Type B pancreatic cell (in vitro differentiated cells): ENCODE data around the gene CBARP. TPM values are rescaled to one million over a fixed set of nuclear protein-coding genes. Genes with fewer than 3 reads are reported as not detected.

ENCODE experiments used
- DNase-seq: peaks from one replicate; pipeline ENCODE4 v3.0.0; 2021; ENCODE audit warnings: mixed read lengths; ENCODE audit not compliant: unreplicated experiment; ENCODE audit errors: extremely low spot score
- H3K27ac Mint-ChIP-seq: 2 replicates; pipeline ENCODE4 v1.8.0; 2021; ENCODE audit warnings: mild to moderate bottlenecking, mixed read lengths
- H3K27me3 Mint-ChIP-seq: 2 replicates; pipeline ENCODE4 v1.8.0; 2021; ENCODE audit warnings: mixed read lengths
- H3K36me3 Mint-ChIP-seq: 2 replicates; pipeline ENCODE4 v1.8.0; 2021; ENCODE audit warnings: mixed read lengths
- H3K4me1 Mint-ChIP-seq: one replicate; pipeline ENCODE4 v1.8.0; 2021; ENCODE audit warnings: mixed read lengths; ENCODE audit not compliant: unreplicated experiment
- H3K4me3 Mint-ChIP-seq: 2 replicates; pipeline ENCODE4 v1.8.0; 2021; ENCODE audit warnings: mild to moderate bottlenecking, mixed read lengths
- H3K9me3 Mint-ChIP-seq: 2 replicates; pipeline ENCODE4 v1.8.0; 2021; ENCODE audit warnings: mixed read lengths
- CTCF ChIP-seq: fragments of 200-600 bp; sonication (generic); conservative IDR thresholded peaks from 2 replicates; pipeline ENCODE4 v1.5.0; 2021; ENCODE audit warnings: antibody characterized with exemption, mild to moderate bottlenecking
- total RNA-seq: library from RNA; stranded (reverse); gene quantifications from 2 replicates; pipeline ENCODE4 v1.2.1, GENCODE V29; 2021; ENCODE audit warnings: low replicate concordance

CBARP gene
- total RNA-seq, 1 donor from 2014 or later, result 10.8 TPM

- Mint-ChIP-seq H3K4me3 (peak overlapping the region; percentile 85), H3K4me1 (peaks cover 16% of the 10 kb centered on the region), H3K27me3 (peaks cover 7% of the 10 kb centered on the region), H3K36me3 (no peaks in the 10 kb centered on the region), H3K27ac (peak overlapping the region; percentile 51), H3K9me3 (no peaks in the 10 kb centered on the region)
- no peak for DNase-seq
- no peak for TF ChIP-seq CTCF
These were observed 46.6 kb upstream of the CBARP start for GRCh38 chr19:1284293-1284978.

- peak overlapping the region; percentile 80 for H3K4me3 Mint-ChIP-seq
These were observed 46.1 kb upstream of the CBARP start for GRCh38 chr19:1283917-1284292.

GRCh38 chr19:1283207-1283916, 45.6 kb upstream of the CBARP start:
- no peaks in the 10 kb centered on the region for H3K36me3 Mint-ChIP-seq
- DNase-seq, result no peak
- H3K4me1 Mint-ChIP-seq, result peaks cover 16% of the 10 kb centered on the region
- no peak overlapping the region for H3K4me3 Mint-ChIP-seq
- no peaks in the 10 kb centered on the region for H3K9me3 Mint-ChIP-seq
- H3K27me3 Mint-ChIP-seq, result peaks cover 7% of the 10 kb centered on the region
- no peak overlapping the region for H3K27ac Mint-ChIP-seq
- no peak for TF ChIP-seq CTCF

More at GRCh38 chr19:1283917-1284292, 46.1 kb upstream of the CBARP start:
- no peak for DNase-seq
- Mint-ChIP-seq H3K27ac (peak overlapping the region; percentile 51), H3K4me1 (peaks cover 16% of the 10 kb centered on the region), H3K36me3 (no peaks in the 10 kb centered on the region), H3K9me3 (no peaks in the 10 kb centered on the region), H3K27me3 (peaks cover 7% of the 10 kb centered on the region)
- TF ChIP-seq CTCF, result no peak

GRCh38 chr19:1282588-1283206, 44.9 kb upstream of the CBARP start:
- no peak for DNase-seq
- Mint-ChIP-seq H3K27me3 (peaks cover 7% of the 10 kb centered on the region), H3K9me3 (no peaks in the 10 kb centered on the region), H3K4me1 (peaks cover 16% of the 10 kb centered on the region), H3K36me3 (no peaks in the 10 kb centered on the region), H3K4me3 (no peak overlapping the region), H3K27ac (no peak overlapping the region)
- TF ChIP-seq CTCF, result no peak

GRCh38 chr19:1281569-1282287, 43.9 kb upstream of the CBARP start:
- H3K9me3 Mint-ChIP-seq, result no peaks in the 10 kb centered on the region
- TF ChIP-seq CTCF, result no peak
- DNase-seq, result no peak
- peaks cover 7% of the 10 kb centered on the region for H3K27me3 Mint-ChIP-seq
- H3K27ac Mint-ChIP-seq, result no peak overlapping the region
- peaks cover 18% of the 10 kb centered on the region for H3K4me1 Mint-ChIP-seq
- no peak overlapping the region for H3K4me3 Mint-ChIP-seq
- H3K36me3 Mint-ChIP-seq, result no peaks in the 10 kb centered on the region
